GF-D8 (cell line): ENCODE data around the gene PARP11.

Experiments used
- DNase-seq: peaks from one replicate; lab custom pipeline; 2025; lab: John Stamatoyannopoulos, UW

PARP11 gene

DNA sequence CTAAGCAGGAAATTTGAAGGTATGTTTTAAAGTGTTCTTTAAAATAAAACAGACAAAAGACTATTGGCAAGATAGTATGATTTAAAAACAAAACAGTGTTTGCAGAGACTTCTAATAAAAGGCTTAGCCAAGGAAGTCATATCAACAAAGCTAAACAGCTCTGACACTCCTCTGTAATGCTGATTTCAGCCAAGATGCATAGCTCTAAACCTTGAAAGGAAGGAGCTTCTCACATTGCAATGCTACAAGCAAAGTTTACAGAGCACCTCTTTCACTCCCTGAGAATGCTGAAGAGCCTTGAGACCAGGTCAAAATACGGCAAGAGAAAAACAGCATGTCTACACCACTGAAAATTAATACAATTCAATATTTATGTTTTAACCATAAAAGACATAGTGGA, 51.8 kb downstream of the PARP11 start:
- DNase-seq, result no peak

DNA sequence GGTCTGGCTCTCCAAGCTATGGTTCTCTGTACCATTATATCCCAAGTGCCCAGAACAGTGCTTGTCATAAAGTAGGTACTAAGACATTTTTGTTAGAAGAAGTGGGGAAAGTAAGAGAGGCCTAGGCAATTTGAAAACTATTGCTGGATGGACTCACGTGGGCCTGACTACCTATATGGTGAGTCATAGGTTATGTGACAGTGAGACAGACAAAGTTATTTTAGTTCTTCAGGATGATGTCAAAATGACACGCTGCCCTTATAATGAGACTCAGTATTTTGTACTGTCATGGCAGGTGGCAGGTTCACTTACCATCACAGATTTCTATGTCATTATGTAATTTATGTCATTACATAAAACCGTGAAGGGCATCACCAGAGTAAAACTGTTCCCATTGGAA, 53.1 kb downstream of the PARP11 start:
- no peak for DNase-seq

DNA sequence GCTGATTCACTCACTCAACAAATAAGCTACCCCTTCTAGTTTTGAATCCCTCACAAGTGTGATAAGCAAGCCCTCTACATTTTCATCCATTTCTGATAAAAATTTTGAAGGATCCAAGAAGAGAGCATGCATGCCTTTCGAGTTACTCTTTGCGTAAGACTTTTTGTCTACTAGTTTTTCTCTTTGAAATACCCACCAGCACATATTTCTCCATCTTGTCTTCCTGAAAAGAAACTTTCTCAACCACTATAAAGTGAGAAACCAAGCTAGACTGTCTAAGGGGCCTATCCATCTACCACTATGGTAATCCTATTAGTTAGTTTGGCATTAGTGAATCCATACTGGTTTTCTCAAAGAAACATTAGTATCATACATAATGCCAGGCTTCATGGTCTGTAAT, 56.9 kb downstream of the PARP11 start:
- DNase-seq, result no peak

DNA sequence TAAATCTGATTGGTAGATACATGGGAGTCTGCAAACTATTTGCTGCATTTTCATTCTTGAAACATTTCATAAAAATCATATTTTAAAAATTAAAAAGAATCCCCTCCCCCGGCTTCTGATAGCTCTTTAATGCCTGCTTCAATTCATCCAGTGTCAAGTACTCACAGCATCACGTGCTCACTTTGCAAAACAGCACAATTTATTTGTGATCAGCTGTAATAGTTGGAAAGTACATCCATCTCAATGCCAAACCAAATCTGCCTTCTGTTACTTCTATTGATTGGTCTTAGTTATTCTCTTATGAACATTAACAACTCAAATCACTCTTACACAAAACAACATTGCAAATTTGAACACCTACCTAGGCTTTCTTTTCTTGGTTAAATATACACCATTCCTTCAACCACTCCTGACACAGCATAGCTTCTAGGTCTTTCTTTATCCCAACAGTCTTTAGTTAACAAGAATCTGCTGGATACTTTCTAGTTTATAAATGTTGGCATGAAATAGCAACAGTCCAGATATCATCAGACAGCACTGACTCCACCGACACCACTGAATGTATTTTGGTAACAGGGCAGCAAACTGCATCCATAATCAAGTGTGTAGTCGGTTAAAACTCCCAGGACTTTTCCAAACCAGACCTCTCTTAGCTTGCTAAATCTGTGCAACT, 58.0 kb downstream of the PARP11 start:
- no peak for DNase-seq

DNA sequence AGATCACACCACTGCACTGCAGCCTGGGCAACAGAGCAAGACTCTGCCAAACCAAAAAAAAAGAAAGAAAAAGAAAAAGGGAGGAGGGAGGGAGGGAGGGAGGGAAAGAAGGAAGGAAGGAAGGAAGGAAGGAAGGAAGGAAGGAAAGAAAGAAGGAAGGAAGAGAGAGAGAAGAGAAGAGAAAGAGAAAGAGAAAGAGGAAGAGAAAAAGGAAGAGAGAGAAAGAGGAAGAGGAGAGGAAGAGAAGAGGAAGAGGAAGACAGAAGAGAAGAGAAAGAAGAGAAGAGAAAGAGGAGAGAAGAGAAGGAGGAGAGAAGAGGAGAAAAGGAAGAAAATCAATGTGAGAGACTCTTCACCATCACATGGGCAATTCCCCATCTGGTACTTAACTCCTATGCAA, 62.7 kb downstream of the PARP11 start:
- no peak for DNase-seq

DNA sequence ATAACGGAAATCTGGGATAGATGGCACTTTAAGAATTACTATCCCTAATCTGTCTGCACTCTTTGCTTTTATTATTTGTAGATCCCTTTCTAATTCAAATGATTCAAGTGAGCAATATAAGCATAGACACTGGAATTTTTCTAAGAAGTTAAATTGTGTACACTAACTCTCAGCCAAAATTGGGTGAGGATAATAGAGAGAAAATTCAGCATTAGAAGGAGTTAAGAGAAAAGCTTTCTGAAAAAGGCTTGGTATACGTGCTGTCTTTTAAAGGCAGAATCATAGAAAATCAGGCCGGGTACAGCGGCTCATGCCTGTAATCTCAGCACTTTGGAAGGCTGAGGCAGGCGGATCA, 63.2 kb downstream of the PARP11 start:
- no peak for DNase-seq

DNA sequence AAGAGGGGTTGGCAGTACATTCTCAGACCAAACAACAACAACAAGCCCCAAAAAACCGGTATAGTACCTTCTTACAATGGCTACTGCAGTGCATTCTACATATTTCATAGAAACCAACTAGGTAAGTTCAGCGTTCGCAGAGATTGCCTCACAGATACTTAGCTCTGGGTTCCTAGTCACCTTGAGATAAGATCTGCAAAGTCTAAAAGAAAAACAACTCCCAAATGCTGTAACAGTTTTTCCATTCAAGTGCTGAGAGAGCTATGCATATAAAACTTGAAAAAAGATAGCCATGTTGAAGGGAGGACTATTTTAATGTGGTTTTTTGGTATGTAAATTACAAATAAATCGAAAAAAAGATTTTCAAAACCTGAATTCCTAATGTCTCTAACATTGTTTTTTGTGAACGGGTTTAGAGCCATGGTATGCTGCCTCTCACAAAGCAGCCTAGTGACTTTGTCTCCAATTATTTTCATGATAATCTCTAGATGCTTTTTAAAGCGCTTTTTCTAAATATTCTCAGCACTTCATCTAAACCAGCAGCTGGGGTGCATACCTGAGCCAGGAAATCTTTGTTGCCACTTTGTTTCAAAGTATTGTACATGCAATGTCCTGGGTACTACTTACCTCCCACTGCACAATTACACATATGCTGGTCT, 63.7 kb downstream of the PARP11 start:
- DNase-seq, result no peak

DNA sequence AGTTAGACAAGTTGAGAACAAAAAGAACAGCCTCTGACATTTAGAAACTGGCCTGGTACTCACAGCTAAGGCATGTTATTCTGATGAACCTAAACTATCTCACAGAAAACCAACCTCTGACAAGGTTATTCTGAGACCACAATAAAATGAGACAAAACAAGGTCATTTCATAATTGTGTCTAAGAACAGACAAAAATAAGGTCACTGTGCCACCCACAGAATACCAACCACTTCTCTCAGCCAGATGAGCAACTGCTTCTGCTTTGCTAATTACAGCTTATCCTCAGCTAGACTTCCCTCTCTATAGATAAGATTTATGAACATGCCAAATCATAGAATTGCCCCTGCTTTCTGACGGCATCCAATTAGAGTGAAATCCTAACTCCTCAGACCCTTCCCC, 68.1 kb downstream of the PARP11 start:
- no peak for DNase-seq

DNA sequence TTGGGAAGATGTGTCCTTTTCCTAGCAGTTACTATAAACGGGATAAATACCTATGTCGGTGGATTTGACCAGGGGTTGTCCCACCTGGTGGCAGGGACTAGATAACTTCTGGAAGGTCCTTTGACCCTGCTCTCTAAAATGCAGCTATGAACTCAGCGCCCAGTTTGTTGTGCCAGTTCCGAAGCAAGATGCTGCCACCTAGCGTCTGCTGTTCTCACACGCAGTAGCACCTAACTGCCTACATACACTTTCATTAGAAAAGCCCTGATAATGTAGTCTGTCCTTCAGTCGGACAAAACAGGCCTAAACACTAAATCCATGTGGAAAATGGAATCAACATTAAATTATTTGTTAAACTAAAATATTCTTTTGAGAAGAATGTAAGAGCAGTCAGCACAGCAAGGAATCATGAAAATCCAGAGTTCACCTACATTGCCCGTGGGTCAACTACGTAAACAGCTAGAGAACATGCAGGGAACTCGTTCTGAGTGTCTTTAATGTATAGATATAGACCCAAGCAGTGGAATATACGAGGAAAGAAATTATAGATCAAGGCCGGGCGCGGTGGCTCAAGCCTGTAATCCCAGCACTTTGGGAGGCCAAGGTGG, 69.2 kb downstream of the PARP11 start:
- peak; percentile 37 for DNase-seq

DNA sequence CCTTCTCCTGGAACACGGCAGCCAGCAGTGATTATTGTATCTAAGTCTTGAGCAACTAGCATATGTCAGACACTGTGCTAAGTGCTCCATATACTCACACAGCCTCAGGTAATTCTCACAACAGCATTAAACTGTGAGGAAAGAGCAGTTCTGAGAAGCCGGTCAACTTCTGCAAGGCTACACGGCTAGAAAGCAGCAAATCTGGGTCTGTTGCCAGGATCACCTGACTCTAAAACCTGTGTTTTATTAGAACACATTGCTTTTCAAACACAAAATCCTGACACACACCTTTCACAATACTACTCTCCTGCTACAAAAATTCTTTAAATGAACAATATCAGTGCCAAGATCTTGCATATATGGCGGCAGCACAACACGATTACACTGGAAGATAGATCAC, 70.5 kb downstream of the PARP11 start:
- DNase-seq, result no peak

DNA sequence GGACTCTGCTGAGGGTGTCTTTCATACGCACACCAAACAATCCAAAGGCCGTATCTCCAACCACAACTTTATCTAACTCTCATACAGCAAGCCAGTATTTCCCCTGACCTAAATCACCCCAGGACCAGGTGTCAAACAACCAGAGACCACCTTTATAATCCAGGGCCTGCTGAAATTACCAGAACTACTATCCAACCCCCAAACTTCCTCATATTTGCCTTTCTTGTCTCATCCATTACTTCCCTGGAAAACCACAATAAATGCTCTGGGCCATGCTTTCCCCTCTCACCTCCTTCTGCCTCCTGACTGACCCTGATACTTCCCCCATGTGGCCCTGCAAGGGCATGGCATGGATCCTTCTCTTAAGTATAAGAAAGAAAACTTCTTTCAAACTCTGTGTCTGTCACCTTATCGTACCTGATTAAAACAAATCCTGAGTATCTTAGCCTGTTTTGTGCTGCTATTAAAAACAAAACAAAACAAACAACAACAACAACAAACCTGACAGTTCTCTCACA, 75.6 kb downstream of the PARP11 start:
- peak; percentile 6 for DNase-seq

DNA sequence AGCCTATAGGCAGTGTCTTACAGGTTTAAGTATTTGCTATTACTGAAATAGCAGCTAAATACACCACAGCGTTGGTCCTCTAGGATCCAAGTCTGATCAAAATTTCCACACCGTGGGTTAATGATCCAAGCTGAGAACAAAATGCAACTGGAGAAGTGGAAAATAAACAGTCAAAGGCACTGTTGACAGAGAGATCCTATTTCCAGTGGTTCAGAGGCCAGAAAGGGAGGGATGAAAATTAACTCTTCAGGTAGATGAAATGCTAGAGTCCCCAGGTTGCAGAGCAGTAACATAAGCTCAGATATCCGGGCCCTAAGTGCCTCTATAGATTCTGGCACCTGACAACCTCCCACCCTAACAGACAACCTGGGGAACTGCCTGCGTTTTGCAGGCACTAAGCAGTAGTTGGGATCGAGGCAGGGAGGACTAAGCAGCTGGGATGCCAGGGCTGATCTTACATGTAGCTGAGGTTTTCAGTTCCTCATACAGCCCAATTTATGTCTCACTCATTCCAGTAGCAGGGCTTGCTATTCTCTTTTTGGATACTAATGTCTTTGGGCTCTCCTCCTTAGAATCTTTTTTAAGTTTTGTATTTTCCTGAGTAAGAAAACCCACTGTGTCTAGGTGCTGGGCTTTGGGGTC, 77.6 kb downstream of the PARP11 start:
- no peak for DNase-seq

DNA sequence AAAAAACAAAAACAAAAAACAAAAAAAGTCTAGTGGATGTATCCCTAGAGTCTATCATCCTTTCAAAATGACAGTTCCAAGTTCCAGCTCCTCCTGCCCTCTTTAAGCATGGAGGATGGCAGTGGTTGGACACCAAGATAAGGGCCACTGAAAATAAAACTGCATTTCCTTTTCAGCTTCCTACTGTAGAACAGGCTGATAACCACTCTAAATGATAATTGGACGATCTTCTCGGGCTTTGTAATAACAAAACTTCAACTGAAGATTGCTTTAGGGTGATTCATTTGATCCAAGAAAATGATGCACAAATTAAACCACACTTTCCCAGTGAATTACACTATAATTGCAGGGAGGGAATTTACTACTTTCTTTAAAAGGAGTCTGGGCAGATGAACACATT, 78.1 kb downstream of the PARP11 start:
- no peak for DNase-seq

DNA sequence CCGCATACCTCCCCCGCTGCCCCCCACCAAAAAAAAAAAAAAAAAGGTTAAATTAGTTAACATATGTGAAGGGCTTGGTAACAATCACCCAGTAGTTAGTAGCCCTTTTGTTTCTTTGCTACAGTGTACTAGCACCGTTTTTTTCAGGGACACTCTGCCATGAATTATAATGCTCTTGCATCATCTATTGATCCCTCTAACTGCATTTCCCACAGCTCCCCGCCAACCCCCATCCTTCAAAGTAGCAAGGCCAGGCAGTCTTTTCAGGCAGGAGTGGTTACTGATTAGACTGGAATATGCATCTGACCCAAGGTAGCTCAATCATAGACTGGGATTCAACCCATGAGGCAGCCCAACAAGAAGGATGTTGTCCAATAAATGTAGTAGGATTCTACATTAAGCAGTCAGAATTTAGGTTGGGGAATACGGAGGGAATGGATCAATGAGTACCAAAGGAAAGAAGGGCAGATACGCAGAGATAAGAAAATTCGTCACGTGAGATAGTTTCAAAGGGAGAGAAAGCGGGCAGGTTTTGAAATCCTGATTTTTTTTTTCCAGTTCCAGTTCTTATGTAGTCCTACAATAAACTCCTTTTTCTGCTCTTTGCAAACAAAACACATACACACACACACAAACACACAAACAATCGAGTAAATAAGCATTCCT, 80.4 kb downstream of the PARP11 start:
- no peak for DNase-seq

DNA sequence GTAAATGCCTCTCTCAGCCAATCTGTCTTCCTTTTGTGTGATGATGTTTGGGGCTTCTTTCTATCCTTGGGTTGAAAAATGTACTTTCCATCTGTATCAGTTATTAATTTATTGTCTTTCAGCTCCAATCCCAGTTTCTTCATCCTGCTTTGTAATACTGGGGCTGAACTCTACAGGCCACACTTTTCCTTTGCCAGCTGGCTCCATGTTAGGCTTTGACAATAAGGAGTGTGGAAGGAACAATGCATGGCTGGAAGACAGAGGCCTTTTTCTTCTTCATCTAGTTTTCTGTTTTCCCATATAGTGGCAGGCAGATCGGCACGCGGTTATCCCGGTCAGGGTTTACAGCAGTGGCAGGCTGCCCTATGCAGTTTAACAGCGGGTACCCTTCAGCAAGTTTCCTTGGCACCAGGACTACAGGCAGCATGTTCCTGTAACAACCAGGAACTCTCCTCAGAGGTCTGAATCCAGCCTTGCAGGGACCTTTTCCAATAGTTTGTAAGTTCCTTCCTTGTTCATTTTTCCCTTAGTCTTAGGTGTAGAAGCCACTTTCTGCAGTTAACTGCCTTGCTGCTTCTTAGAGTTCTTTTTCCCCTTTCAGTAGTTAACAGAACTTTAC, 81.8 kb downstream of the PARP11 start:
- DNase-seq, result no peak

DNA sequence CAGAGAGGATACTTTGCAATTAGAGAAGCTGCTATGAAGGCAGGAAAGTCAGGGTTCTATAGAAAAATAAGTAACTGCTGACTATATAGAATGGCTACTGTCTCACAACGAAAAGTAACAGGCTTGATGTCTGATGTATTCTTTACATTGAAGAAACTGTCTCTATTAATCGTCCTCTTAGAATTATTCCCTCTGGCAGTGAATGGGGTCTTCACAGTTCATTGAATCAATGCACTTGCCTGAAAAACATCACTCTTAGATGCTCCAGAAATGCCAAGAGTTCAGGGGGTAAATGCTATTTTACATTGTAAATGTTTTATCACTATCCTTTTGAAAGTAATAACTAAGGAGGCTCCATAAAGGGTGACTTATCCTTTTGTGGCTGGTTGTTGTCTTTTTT, 82.6 kb downstream of the PARP11 start:
- DNase-seq, result no peak

DNA sequence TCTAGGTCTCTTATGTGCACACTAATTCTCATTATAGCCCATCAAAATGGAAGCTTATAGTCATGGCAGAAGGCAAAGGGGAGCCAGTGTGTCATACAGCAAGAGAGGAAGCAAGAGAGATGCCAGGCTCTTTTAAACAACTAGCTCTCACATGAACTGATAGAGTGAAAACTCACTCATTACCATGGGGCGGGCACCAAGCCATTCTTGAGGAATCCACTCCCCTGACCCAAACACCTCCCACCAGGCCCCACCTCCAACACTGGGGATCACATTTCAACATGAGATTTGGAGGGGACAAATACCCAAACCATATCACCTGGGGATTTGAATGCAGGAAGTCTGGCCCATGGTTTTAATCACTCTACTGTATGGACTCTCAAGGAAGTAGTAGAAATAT, 83.4 kb downstream of the PARP11 start:
- no peak for DNase-seq

DNA sequence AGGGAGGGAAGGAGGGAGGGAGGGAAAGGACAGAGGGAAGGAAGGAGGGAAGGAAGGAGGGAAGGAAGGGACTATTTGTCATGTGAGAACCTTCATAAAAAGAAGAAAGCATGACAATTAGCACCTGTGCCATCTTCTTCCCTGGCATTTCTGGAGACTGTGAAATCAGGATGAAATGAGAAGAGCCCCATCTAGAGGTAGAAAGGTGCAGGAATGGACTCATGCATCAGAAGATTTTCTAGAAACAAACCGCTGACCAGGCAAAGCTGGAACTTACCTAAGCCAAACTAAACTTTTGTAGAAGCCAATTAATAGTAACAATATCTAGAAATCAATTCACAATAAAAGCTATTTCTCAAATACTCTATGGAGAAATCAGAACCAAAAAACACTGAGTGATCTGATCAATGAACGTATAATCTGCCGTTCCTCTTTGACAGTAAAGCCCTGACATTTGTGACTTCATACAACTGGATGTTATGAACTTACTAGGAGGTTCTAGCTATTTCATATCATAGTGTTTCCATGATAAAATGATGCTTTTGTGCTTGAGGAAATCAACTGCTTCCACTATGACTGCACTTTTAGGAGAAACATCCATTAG, 95.9 kb downstream of the PARP11 start:
- peak; percentile 31 for DNase-seq

DNA sequence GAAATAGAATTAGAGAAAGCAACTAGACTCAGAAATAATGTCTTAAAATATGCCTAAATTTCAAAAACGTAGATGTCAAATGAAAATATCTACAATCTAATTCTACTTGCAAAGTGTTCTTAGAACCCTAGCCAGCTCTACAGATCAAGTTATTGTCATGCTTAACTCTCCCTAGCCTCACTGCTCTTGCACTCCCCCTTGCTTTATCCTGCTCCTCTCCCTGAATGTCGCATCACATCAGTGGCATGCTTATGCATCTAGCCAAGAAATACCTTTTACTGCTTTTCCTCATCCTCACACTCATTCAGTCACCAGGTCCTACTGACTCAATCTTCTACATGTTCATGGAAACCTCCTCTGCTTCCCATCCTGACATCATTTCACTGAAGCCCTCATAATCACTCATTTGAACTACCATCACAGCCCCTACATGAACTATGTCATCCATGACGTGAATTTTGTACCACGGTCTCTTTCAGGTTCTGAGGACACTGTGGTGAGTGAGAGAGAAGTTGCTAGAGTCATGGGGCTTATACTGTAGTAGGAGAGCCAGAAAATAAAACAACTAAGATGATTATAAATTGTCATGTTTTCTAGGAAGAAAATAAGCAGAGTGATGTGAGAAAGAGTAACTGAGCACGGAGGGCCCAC, 97.7 kb downstream of the PARP11 start:
- no peak for DNase-seq

DNA sequence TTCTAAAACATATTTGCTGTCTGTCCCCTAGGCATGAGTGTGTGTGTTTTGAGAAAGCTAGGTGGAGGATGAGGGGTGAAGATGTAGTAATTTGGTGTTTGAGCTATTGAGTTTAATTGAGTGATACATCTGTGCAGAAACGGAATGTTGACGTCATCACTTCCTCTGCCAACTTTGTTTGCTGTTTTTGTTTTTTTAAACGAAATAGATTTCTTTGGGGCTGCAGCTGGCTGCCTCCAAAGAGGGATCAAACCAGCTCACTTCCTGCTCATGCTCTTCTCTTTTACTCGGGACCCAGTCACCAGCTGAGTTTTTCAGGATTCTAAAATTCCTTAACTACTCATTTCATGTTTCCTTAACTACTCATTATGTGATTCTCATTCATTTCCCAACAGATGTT, 100.8 kb downstream of the PARP11 start:
- DNase-seq, result no peak

DNA sequence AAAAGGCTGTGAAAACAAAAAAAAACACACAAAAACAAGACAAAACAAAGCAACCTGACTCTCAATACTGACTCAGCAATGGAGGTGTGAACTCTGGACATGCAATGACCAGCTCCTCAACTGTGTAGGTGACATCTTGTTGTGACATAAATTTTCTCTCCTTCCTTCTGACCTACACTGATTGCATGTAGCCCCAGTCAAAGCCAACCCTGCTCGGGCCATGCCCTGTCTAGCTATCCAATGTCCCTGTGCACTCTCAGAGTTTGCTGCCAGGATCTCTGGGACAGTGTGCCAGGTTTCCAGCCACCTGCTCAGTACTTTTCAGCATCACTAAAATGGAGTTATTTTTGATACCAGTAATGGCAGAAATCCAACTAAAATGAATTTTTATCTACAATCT, 101.3 kb downstream of the PARP11 start:
- DNase-seq, result no peak
